NCI-H146 (cell line): Measurements from ENCODE around the gene FLT1.
A peak's percentile ranks its signal among the peaks of the same experiment; 100 is the strongest.

Source experiments
- DNase-seq: peaks from one replicate; lab custom pipeline; 2025; lab: John Stamatoyannopoulos, UW

FLT1 gene

GRCh38 chr13:28347456-28348371 is 147.2 kb downstream of the FLT1 start:
- no peak for DNase-seq

DNA sequence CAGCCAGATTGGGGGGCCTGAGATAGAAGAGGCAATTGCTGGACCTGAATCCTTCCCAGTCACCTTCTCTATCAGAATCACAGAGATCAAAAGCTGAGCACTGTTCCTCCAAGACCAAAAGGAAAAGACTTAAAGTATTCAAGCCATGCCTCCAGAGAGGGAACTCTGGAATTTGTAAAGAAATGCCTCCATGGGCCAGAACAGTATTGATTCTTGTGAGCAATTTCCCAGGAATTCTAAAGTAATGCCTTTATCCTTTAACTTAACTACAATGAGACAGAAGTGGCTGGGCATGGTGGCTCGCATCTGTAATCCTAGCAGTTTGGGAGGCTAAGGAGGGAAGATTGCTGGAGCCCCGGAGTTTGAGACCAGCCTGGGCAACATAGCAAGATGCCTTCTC is 148.8 kb downstream of the FLT1 start:
- no peak for DNase-seq

DNA sequence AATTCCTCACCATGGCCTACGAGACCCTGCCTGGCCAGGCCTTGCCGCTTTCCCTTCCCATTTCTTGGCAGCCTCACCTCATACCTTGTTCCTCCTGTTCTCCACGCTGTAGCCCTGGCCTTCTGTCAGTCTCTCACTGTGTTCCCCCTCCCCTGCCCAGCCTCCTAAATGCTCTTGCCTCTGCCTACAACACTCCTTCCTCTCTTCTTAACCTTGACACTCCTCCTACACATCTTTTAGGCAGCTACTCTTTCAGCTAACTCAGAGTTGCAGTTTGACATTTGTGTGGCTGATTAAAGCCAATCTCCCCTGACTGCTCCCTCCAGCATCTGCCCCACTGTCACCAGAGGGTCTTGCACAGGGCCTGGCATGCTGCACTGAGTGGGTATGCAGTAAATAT is 150.8 kb downstream of the FLT1 start:
- DNase-seq: no peak

GRCh38 chr13:28342251-28342650 is 152.7 kb downstream of the FLT1 start:
- no peak for DNase-seq

DNA sequence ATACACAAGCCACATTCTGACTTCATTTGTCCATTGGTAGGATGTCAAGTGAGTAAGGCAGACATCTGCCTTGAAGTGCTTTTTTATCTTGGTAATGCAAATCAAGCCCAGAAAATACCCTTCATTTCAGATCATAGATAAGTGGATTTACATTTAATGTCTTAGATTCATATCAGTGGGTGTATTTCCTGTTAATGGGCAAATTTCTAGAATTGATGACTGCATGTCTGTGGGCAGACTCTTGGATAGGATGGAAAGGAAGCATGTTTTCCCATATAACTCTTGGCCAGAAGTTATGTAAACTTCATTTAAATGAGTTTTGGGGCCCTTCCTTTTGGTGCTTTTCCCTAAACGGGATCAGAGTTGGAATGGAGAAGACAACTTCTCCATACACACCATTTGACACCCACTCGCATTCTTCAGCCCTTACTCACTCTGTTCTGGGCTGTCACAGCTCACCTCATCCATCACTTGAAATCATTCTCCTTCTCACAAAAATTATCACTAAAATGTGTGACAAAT is 154.6 kb downstream of the FLT1 start:
- no peak for DNase-seq

DNA sequence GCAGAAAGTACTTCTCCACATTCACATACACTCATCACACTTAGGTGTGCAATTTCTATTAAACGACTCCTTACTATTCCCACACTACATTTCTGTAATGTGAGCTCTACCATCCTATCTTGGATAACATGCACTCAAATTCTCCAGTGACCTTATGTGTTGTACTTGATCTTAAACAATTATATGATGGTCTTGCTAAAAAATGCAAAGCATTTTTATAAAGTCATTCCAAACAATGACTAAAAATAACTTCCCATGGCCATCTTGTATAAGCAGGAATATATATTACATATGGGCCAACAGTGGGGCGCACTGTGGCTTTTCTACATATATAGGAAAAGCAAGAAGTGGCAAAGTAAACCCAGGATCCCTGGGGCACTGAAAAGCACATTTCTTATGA is 155.5 kb downstream of the FLT1 start:
- no peak for DNase-seq

- DNase-seq: no peak
Measured at GRCh38 chr13:28338742-28339141, 156.2 kb downstream of the FLT1 start.

DNA sequence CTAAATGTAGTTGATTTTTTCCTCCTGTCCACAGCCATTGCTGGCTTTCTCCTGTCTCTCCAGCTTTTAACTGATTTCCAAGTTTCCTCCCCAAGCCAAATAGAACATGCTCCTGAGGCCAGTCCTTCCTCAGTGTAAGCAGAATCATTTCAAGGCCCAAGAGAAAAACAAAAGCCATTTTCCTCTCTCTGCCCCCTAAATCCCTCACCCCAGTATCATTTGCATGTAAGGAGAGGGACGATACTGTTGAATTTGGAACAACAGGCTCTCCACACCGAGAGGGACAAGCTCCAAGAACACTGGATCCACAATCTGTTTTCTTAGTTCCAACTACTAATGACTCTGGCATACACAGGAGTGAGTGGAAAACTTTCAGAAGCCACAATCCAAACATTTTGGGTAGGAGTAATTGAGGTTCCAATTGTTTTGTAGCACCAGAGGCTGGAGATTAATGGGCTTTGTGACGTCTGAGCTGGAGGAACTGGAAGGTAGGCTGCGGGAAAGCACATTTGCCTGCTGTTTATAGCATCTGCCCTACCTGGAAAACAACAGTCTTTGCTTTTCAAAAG is 156.8 kb downstream of the FLT1 start:
- DNase-seq: no peak

- DNase-seq: no peak
Measured at GRCh38 chr13:28337166-28338005, 157.5 kb downstream of the FLT1 start.

- DNase-seq: no peak
Measured at GRCh38 chr13:28336193-28336657, 158.7 kb downstream of the FLT1 start.

DNA sequence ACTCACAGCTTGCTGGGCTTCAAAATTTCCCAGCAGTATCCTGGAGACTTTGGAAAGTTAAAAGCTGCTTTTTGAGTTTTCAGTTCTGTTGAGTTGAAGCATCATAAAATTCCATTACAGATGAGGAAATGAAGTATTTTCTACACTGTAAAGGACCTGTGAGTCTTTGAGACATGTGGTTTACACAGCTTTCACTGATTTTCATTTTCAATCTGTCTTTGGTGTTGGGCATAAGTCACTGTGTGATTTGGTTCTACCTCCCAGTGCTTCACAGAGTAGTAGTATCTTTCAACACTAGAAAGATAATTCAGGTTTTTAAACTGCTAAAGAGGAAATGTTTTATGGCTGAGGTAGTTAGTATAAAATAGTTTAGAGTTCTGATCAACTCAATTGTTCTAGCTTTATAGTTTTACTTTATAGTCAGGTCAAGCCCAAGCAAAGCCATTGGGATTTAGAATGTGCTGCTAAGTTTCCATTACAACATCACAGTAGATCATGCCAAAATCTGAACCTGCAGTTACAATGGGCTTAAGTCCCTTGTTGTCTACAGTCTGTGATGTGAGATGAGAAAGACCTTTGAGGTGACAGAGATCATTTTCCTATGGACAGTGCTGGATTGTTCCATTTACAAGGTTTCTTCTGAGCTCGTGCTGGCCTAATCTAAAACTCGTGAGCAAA is 161.6 kb downstream of the FLT1 start:
- DNase-seq: no peak

- DNase-seq: no peak
Measured at GRCh38 chr13:28329395-28330158, 165.4 kb downstream of the FLT1 start.

- DNase-seq: no peak
Measured at GRCh38 chr13:28328271-28328607, 166.7 kb downstream of the FLT1 start.

DNA sequence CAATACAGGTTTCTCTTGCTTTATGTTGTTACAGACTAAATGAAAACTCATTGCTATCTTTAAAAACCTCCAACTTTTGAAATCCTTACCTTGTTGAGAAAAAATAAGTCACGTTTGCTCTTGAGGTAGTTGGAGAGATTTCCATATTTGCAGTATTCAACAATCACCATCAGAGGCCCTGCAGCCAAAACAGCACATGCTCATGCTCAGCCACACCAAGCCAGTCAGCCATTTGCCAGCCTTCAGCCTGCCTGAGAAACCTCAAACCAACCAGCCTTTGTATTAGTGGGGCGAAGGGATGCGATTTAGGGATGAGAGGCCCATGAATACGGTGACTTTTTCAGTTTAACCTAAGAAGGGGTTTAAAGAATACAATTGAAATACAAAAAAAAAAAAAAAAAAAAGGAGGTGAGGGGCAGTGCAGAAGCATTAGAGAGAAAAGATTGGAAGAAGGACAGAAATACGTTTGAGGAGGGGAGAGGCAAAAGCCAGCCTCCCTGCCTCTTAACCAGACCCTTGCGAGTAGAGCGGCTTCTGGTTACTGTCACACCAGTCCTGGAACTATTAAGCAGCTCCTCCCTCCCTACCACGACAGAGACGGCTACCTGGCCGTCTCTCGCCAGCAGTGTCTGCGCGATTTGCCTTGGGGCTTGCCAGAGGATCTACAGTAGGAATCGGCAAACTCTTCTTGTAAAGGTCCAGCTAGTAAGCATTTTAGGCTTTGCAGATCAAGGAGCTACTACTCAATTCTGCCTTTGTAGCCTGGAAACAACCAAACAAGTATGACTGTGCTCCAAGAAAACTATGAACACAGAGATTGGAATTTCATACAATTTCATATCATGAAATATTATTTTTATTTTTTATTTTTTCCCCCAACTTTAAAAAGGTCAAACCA is 167.3 kb downstream of the FLT1 start:
- DNase-seq: no peak

DNA sequence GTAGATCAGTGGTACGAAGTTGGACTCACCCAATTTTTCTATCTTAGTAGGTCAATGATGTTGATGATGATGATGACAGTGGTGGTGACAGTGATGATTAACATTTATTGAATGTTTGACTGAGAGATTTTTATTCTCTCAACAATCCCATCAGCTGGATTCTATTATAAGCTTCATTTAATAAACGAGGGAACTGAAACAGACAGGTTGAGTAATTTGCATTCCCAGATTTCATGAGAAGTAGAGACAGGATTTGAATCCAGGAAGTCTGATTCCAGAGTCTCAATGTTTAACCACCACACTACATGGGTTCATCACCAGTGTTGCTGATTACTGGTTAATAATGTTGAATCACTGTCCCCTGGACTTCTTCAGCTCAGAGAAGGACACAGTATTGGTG is 168.9 kb downstream of the FLT1 start:
- no peak for DNase-seq

DNA sequence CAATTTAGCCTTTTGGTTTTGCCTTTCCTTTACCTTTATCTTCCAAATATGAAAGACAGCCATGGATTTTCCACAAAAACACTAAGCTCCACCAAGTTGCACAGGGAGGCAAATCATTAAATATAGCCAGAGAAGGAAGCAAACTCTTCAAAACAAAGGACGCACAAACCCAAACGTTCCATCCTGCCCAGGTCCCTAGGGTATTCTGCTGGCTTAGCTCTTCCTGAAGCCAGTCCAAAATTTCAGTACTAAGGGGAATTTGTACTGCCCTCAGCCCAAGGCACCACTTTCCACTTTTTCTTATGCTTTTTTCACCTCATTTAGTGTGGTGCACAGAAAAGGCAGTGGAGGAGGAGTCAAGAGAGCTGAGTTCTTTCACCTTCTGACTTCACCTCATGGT is 169.9 kb downstream of the FLT1 start:
- no peak for DNase-seq

DNA sequence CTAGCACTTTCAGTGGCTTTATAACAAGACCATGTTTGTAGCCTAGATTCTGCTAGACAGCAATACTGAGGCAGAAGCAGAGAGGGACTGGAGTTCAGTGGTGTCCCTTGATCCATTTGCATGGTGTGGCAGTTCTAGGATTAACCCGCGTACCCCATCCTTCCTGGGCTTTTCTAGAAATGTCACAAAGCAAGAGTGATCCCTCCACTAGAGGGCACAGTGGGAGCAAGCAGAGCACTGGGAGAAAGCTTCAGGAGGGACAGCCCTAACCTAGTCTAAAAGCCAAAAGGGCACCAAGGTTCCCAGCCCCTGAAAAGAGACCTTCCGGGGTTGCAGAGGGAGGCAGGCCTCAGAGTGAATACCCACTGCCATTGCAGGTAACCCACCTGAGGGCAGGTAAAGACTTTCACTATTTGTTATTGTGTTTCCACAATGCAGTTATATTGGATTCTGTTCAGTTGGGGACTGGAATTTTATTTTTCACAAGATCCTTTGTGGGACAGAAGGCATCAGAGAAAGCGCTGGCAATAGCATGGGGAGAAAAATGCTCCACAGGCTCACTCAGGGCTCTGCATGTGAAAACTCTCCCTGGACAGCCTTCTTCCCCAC is 170.6 kb downstream of the FLT1 start:
- DNase-seq: peak; percentile 40

DNA sequence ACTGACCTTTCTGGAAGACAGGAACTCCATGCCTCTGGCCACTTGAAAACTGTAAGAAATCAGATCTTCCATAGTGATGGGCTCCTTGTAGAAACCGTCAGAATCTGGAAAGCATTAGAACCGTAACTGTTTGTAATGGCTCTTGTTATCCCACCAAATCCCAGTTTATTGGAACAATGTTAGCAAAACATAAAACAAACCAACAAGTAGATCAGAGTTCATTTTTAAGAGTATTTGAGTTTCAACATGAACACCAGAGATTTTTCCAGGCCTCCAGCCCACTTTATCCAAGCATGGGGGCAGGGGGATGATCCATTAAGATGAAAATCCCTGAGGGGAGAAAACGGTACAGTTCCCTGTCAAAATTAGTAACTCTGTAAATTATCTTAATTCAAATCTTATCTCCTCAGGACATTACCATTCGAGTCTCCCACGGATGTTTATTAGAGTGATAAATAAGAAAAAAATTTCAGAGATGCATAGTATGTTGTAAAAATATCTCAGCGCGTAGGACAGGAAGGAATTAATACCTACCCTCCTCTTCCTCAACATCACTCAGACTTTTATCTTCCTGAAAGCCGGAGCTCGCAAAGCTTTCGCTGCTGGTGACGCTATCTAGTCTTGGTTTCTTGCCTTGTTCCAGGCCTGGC is 172.5 kb downstream of the FLT1 start:
- no peak for DNase-seq

- DNase-seq: peak; percentile 54
Measured at GRCh38 chr13:28321756-28322155, 173.2 kb downstream of the FLT1 start.
